LNCaP clone FGC (cell line): ENCODE data around the gene VILL.

Experiments used
- DNase-seq: peaks from one replicate; pipeline ENCODE4 v3.0.0-alpha.2; 2011; ENCODE audit warnings: low read depth
- H3K4me3 ChIP-seq: 2 replicates; pipeline ENCODE4 v1.5.1; 2011; ENCODE audit warnings: mild to moderate bottlenecking, low read depth, low read length, control low read depth
- CTCF ChIP-seq: IDR thresholded peaks from 2 replicates; pipeline ENCODE4 v1.5.1; 2012; ENCODE audit warnings: mild to moderate bottlenecking; ENCODE audit not compliant: control insufficient read depth, insufficient read depth; ENCODE audit errors: extremely low read depth

VILL gene

GRCh38 chr3:37993820-37994638 lies 3.4 kb downstream of the VILL start:
- DNase-seq, result no peak
- H3K4me3 ChIP-seq, result no peak overlapping the region

GRCh38 chr3:37994639-37994972 lies 4.0 kb downstream of the VILL start:
- TF ChIP-seq CTCF, result no peak
- DNase-seq, result no peak
- H3K4me3 ChIP-seq, result no peak overlapping the region

More at GRCh38 chr3:37993820-37994638, 3.4 kb downstream of the VILL start:
- TF ChIP-seq CTCF, result no peak

- no peak for DNase-seq
- H3K4me3 ChIP-seq, result no peak overlapping the region
- no peak for TF ChIP-seq CTCF
Measured at GRCh38 chr3:37995652-37996641, 5.4 kb downstream of the VILL start.

- no peak overlapping the region for H3K4me3 ChIP-seq
- peak; percentile 74 for DNase-seq
- TF ChIP-seq CTCF, result peak; percentile 96
Measured at GRCh38 chr3:37996785-37997301, 6.3 kb downstream of the VILL start.

- no peak overlapping the region for H3K4me3 ChIP-seq
- no peak for DNase-seq
- no peak for TF ChIP-seq CTCF
Measured at GRCh38 chr3:37997342-37997741, 6.8 kb downstream of the VILL start.

- H3K4me3 ChIP-seq, result no peak overlapping the region
- DNase-seq, result no peak
- no peak for TF ChIP-seq CTCF
Measured at GRCh38 chr3:37997791-37998370, 7.3 kb downstream of the VILL start.
